Upper lobe of left lung (tissue), 4 donors: ENCODE data around the gene LRRC45.

ENCODE experiments used
- CTCF ChIP-seq, 6 experiments: fragments of 450-650 bp in 4 of 6; fragments of 200-600 bp in 2 of 6; sonication (generic) in 2 of 6; IDR thresholded peaks; one replicate each; pipeline ENCODE4 v1.5.1; 2016 to 2019; ENCODE audit warnings: antibody characterized with exemption in 6 of 6
- EP300 ChIP-seq, 4 donors: sonication (generic); formaldehyde crosslinking; IDR thresholded peaks; one replicate each; pipeline ENCODE4 v1.5.1; 2017; ENCODE audit warnings: antibody characterized with exemption in 4 of 4, control low read depth in 2 of 4
- POLR2A ChIP-seq, 4 donors: fragments of 450-650 bp; IDR thresholded peaks; one replicate each; pipeline ENCODE4 v1.5.1; 2016 to 2017; ENCODE audit warnings: antibody characterized with exemption in 4 of 4, mild to moderate bottlenecking in 2 of 4
- POLR2AphosphoS5 ChIP-seq, 2 donors: sonication (generic); formaldehyde crosslinking; IDR thresholded peaks; one replicate each; pipeline ENCODE4 v1.5.1; 2017; ENCODE audit warnings: antibody characterized with exemption in 2 of 2

GRCh38 chr17:82009413-82009812, 13.7 kb upstream of the LRRC45 start:
- TF ChIP-seq EP300 (IDR thresholded peaks at IDR 0.05) (no peak), CTCF (IDR thresholded peaks at IDR 0.05) (no peak), POLR2A (IDR thresholded peaks at IDR 0.05) (no peak), POLR2AphosphoS5 (IDR thresholded peaks at IDR 0.05) (no peak)
